HG02981 (cell line): Measurements from ENCODE around the gene ALDH1L1.

Source experiments
- ATAC-seq: cut with Tn5 transposase; IDR thresholded peaks from one replicate; pipeline ENCODE4 v1.9.1; 2021; ENCODE audit warnings: mild to moderate bottlenecking, moderate library complexity; ENCODE audit not compliant: unreplicated experiment

The ALDH1L1 gene

GRCh38 chr3:126180477-126181397 is at the start of gene ALDH1L1:
ALDH1L1 (minus strand) TSS chr3:126180586; CDS start chr3:126160979, 19,607 bp downstream.
- no peak for ATAC-seq

GRCh38 chr3:126226374-126226773 is 46.0 kb upstream of the ALDH1L1 start:
- ATAC-seq, result no peak

- ATAC-seq, result no peak
These were observed 36.0 kb upstream of the ALDH1L1 start for GRCh38 chr3:126216416-126216815.

- no peak for ATAC-seq
These were observed 33.1 kb upstream of the ALDH1L1 start for GRCh38 chr3:126213379-126214028.

GRCh38 chr3:126212620-126213378 is 32.4 kb upstream of the ALDH1L1 start:
- no peak for ATAC-seq

- ATAC-seq, result no peak
These were observed 31.8 kb upstream of the ALDH1L1 start for GRCh38 chr3:126212250-126212619.

- ATAC-seq, result no peak
These were observed 31.2 kb upstream of the ALDH1L1 start for GRCh38 chr3:126211569-126211968.

- no peak for ATAC-seq
These were observed 30.2 kb upstream of the ALDH1L1 start for GRCh38 chr3:126210606-126211005.

GRCh38 chr3:126209741-126210140 is 29.4 kb upstream of the ALDH1L1 start:
- no peak for ATAC-seq

GRCh38 chr3:126208606-126209256 is 28.3 kb upstream of the ALDH1L1 start:
- ATAC-seq, result no peak

- no peak for ATAC-seq
These were observed 27.8 kb upstream of the ALDH1L1 start for GRCh38 chr3:126208182-126208581.

- ATAC-seq, result no peak
These were observed 26.8 kb upstream of the ALDH1L1 start for GRCh38 chr3:126207166-126207565.

- ATAC-seq, result no peak
These were observed 25.6 kb upstream of the ALDH1L1 start for GRCh38 chr3:126205717-126206655.

- no peak for ATAC-seq
These were observed 22.3 kb upstream of the ALDH1L1 start for GRCh38 chr3:126202680-126203079.

GRCh38 chr3:126202276-126202675 is 21.9 kb upstream of the ALDH1L1 start:
- ATAC-seq, result no peak

GRCh38 chr3:126201168-126201567 is 20.8 kb upstream of the ALDH1L1 start:
- ATAC-seq, result no peak

- ATAC-seq, result no peak
These were observed 20.1 kb upstream of the ALDH1L1 start for GRCh38 chr3:126200534-126200933.

GRCh38 chr3:126199256-126199655 is 18.9 kb upstream of the ALDH1L1 start:
- no peak for ATAC-seq

- ATAC-seq, result no peak
These were observed 17.6 kb upstream of the ALDH1L1 start for GRCh38 chr3:126197854-126198584.
